ENCODE data around the gene EBLN1.

Gene EBLN1

GRCh38 chr10:22185586-22185985 is 32.2 kb downstream of the EBLN1 start:
- DNase-seq (ENCODE audit: extremely low read depth, insufficient read length), result no peak
- Histone ChIP-seq H3K4me3 (replicated peaks; ENCODE audit: low read depth, low read length) (no peak overlapping the region), H3K36me3 (ENCODE audit: control insufficient read depth, insufficient read depth, low read length) (no peaks in the 10 kb centered on the region), H3K27me3 (replicated peaks; ENCODE audit: control insufficient read depth, insufficient read depth, low read length) (no peaks in the 10 kb centered on the region)
- no peak for TF ChIP-seq CTCF (IDR thresholded peaks at IDR 0.05; ENCODE audit: insufficient read depth, low read length, poor library complexity, severe bottlenecking)

GRCh38 chr10:22183771-22184461 is 33.9 kb downstream of the EBLN1 start:
- TF ChIP-seq CTCF (IDR thresholded peaks at IDR 0.05; ENCODE audit: insufficient read depth, low read length, poor library complexity, severe bottlenecking), result no peak
- no peak for DNase-seq (ENCODE audit: extremely low read depth, insufficient read length)
- H3K27me3 ChIP-seq (replicated peaks; ENCODE audit: control insufficient read depth, insufficient read depth, low read length), result no peaks in the 10 kb centered on the region

GRCh38 chr10:22180724-22181123 is 37.1 kb downstream of the EBLN1 start:
- no peaks in the 10 kb centered on the region for H3K27me3 ChIP-seq (replicated peaks; ENCODE audit: control insufficient read depth, insufficient read depth, low read length)
- no peak overlapping the region for H3K4me3 ChIP-seq (replicated peaks; ENCODE audit: low read depth, low read length)
- no peaks in the 10 kb centered on the region for H3K36me3 ChIP-seq (ENCODE audit: control insufficient read depth, insufficient read depth, low read length)
- DNase-seq (ENCODE audit: extremely low read depth, insufficient read length), result no peak
- TF ChIP-seq CTCF (IDR thresholded peaks at IDR 0.05; ENCODE audit: insufficient read depth, low read length, poor library complexity, severe bottlenecking), result no peak

More at GRCh38 chr10:22183771-22184461, 33.9 kb downstream of the EBLN1 start:
- Histone ChIP-seq H3K4me3 (replicated peaks; ENCODE audit: low read depth, low read length) (no peak overlapping the region), H3K36me3 (ENCODE audit: control insufficient read depth, insufficient read depth, low read length) (no peaks in the 10 kb centered on the region)

GRCh38 chr10:22174442-22174841 is 43.4 kb downstream of the EBLN1 start:
- no peak for DNase-seq (ENCODE audit: extremely low read depth, insufficient read length)
- Histone ChIP-seq H3K36me3 (ENCODE audit: control insufficient read depth, insufficient read depth, low read length) (no peaks in the 10 kb centered on the region), H3K4me3 (replicated peaks; ENCODE audit: low read depth, low read length) (no peak overlapping the region), H3K27me3 (replicated peaks; ENCODE audit: control insufficient read depth, insufficient read depth, low read length) (no peaks in the 10 kb centered on the region)
- TF ChIP-seq CTCF (IDR thresholded peaks at IDR 0.05; ENCODE audit: insufficient read depth, low read length, poor library complexity, severe bottlenecking), result no peak

- no peak for DNase-seq (ENCODE audit: extremely low read depth, insufficient read length)
- Histone ChIP-seq H3K4me3 (replicated peaks; ENCODE audit: low read depth, low read length) (no peak overlapping the region), H3K27me3 (replicated peaks; ENCODE audit: control insufficient read depth, insufficient read depth, low read length) (no peaks in the 10 kb centered on the region), H3K36me3 (ENCODE audit: control insufficient read depth, insufficient read depth, low read length) (no peaks in the 10 kb centered on the region)
- no peak for TF ChIP-seq CTCF (IDR thresholded peaks at IDR 0.05; ENCODE audit: insufficient read depth, low read length, poor library complexity, severe bottlenecking)
Measured at GRCh38 chr10:22171131-22171530, 46.7 kb downstream of the EBLN1 start.

- Histone ChIP-seq H3K4me3 (replicated peaks; ENCODE audit: low read depth, low read length) (no peak overlapping the region), H3K36me3 (ENCODE audit: control insufficient read depth, insufficient read depth, low read length) (no peaks in the 10 kb centered on the region), H3K27me3 (replicated peaks; ENCODE audit: control insufficient read depth, insufficient read depth, low read length) (no peaks in the 10 kb centered on the region)
- no peak for DNase-seq (ENCODE audit: extremely low read depth, insufficient read length)
- TF ChIP-seq CTCF (IDR thresholded peaks at IDR 0.05; ENCODE audit: insufficient read depth, low read length, poor library complexity, severe bottlenecking), result no peak
Measured at GRCh38 chr10:22170582-22170981, 47.2 kb downstream of the EBLN1 start.

Measured in GM06990 (cell line).